Endothelial cell of umbilical vein (primary cell): ENCODE results near the gene PLAC1.

Source experiments
- CTCF ChIP-seq, 2 donors: IDR thresholded peaks; 1 replicate in 1 of 2; 2 replicates in 1 of 2; pipeline ENCODE4 v1.5.1; 2011; ENCODE audit warnings: low read length in 2 of 2, mild to moderate bottlenecking in 2 of 2, moderate library complexity in 2 of 2, control low read depth in 1 of 2, inconsistent platforms in 1 of 2, low read depth in 1 of 2; ENCODE audit not compliant: insufficient read depth in 1 of 2; ENCODE audit errors: extremely low read depth in 1 of 2
- EZH2 ChIP-seq: IDR thresholded peaks from 2 replicates; pipeline ENCODE4 v1.6.1; 2012; ENCODE audit warnings: borderline replicate concordance, low read depth, mild to moderate bottlenecking, moderate library complexity, low read length, inconsistent platforms; ENCODE audit not compliant: severe bottlenecking
- POLR2A ChIP-seq: IDR thresholded peaks from 2 replicates; pipeline ENCODE4 v1.6.1; 2012; ENCODE audit warnings: low read depth, mild to moderate bottlenecking, control low read depth, low read length
- POLR2AphosphoS5 ChIP-seq: IDR thresholded peaks from 2 replicates; pipeline ENCODE4 v1.6.1; 2012; ENCODE audit warnings: low read depth, mild to moderate bottlenecking, control low read depth, low read length, moderate library complexity; ENCODE audit not compliant: insufficient read depth

GRCh38 chrX:134548257-134549201, 109.7 kb downstream of the PLAC1 start:
- TF ChIP-seq POLR2A (peak; percentile 60), EZH2 (no peak), POLR2AphosphoS5 (no peak), CTCF (IDR thresholded peaks at IDR 0.05; ENCODE audit: extremely low read depth in 1 of 2, insufficient read depth in 1 of 2, low read depth in 1 of 2, low read length in 2 of 2) (no peak)
